AG09309 (cell line): ENCODE data around the gene ANTXR1.

ENCODE experiments used
- DNase-seq: peaks from one replicate; pipeline ENCODE4 v3.0.0-alpha.2; 2010; ENCODE audit warnings: low read depth
- H3K4me3 ChIP-seq: 2 replicates; pipeline ENCODE4 v1.5.1; 2011; ENCODE audit warnings: mild to moderate bottlenecking, low read depth, low read length, moderate library complexity; ENCODE audit not compliant: control insufficient read depth
- TF ChIP-seq, protein P1 (sequence below): IDR thresholded peaks from 2 replicates; pipeline ENCODE4 v1.5.1; 2011; ENCODE audit warnings: mild to moderate bottlenecking, low read depth, low read length, inconsistent platforms; ENCODE audit not compliant: insufficient read depth, control insufficient read depth; ENCODE audit errors: missing control alignments

Gene ANTXR1

DNA sequence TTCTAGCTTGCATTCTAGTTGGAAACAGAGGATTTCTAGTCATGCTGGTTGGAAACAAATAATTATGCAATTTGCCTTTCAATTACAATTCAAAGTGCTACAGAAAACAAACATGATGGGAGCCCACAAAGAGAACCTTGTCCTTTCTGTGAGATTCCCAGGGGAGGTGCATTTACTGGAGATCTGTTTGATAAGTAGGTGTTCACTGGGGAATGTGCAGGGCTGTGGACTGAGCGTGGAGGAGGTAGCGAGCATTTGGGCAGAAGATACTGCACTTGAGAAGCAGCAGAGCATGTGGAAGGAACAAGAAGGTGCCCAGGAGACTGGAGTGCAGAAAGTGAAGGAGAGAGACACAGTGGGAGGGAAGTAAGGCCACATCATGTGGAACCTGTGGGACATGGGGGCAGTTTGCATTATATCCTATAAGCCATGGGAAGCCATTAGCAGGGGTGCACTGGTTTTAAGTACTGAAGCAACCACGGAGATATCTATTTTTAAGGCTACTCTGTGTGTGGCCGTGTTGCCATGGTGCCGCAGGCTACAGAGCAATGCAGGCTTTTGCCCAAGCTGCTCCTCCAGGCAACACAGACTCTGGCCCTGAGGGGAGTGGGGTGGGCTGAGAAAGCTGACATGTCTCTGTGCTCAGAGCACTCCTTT is 154.0 kb downstream of the ANTXR1 start:
- no peak overlapping the region for H3K4me3 ChIP-seq
- TF ChIP-seq, protein P1, sequence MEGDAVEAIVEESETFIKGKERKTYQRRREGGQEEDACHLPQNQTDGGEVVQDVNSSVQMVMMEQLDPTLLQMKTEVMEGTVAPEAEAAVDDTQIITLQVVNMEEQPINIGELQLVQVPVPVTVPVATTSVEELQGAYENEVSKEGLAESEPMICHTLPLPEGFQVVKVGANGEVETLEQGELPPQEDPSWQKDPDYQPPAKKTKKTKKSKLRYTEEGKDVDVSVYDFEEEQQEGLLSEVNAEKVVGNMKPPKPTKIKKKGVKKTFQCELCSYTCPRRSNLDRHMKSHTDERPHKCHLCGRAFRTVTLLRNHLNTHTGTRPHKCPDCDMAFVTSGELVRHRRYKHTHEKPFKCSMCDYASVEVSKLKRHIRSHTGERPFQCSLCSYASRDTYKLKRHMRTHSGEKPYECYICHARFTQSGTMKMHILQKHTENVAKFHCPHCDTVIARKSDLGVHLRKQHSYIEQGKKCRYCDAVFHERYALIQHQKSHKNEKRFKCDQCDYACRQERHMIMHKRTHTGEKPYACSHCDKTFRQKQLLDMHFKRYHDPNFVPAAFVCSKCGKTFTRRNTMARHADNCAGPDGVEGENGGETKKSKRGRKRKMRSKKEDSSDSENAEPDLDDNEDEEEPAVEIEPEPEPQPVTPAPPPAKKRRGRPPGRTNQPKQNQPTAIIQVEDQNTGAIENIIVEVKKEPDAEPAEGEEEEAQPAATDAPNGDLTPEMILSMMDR, result no peak
- DNase-seq, result no peak

DNA sequence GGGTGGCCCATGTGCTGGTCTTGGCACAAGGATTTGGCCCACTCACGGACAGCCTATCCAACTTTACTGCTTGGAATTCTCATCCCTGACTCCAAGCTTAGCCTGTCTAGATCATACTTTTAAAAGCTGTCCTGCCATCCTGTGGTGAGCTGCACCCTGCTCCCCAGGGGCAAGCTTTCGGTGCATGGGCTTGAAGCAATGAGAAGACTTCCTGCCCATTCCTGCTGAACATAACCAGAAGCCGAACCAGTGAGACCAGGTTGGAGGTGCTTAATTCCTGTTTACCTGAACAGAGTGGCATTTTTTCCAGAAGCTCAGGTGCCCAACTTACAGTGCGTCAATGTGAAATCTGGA is 154.5 kb downstream of the ANTXR1 start:
- TF ChIP-seq, protein P1, result no peak
- H3K4me3 ChIP-seq, result no peak overlapping the region
- DNase-seq, result no peak

DNA sequence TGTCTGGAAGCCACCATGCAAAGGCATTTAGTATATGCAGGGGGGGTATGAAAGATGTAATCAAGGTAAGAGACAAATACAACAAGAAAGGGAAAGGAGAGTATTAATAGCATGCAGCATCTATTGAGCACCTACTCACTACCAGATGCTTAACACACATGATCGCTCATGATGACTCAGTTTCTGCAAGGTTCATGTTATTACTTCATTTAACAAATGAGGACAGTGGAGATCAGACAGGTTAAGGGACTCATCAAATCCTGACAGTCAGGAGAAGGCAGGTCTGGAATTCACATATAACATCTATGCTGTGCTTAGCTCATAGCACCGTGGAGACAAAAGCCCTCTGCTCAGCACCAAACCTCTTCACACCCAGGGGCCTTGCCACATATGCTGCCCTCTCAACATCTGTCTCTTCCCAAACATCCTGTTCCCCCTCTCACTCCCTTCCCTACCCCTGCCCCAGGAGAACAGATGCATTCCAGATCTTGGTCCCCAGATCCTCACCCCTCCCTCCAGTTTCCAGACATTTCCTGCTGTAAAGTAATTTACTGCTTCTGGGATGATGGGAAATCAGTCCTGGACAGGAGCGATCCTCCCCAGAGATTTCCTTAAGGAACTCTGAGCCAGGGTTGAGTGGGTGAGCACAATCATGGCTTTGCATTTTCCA is 155.3 kb downstream of the ANTXR1 start:
- TF ChIP-seq, protein P1, result no peak
- no peak for DNase-seq
- no peak overlapping the region for H3K4me3 ChIP-seq

DNA sequence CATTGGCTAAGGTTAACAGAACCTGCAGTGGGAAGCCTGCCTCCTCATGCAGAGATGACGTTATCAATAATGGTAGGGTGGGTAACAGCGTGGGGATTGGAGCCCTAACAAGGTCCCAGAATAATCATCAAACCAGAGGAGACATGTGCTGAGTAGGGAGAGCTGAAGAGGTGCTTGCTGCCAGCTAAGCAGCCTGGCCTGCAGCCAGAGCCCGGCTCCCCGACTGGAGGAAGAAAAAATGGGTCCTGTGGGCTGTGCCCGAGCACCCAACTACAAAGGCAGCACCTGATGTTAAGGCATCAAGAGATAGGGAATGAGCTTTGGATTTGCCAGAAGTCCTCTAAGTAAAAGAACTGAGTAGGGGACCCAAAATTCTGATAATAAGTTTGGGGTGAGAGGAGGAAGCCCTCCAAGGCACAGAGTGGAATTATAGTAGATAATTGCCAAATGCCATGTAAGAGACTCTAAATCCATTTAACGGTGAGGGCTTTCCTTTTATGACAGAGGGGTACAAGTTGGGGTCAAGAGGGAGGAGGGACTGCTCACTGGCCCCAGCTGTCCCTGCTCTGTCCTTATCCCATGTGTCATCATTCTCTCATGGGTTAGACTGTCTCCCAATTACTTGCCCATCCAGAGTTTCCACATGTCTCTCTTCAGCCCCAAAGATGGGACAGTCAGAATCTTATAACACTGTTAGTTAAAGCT is 156.1 kb downstream of the ANTXR1 start:
- TF ChIP-seq, protein P1, result no peak
- DNase-seq, result no peak
- no peak overlapping the region for H3K4me3 ChIP-seq

DNA sequence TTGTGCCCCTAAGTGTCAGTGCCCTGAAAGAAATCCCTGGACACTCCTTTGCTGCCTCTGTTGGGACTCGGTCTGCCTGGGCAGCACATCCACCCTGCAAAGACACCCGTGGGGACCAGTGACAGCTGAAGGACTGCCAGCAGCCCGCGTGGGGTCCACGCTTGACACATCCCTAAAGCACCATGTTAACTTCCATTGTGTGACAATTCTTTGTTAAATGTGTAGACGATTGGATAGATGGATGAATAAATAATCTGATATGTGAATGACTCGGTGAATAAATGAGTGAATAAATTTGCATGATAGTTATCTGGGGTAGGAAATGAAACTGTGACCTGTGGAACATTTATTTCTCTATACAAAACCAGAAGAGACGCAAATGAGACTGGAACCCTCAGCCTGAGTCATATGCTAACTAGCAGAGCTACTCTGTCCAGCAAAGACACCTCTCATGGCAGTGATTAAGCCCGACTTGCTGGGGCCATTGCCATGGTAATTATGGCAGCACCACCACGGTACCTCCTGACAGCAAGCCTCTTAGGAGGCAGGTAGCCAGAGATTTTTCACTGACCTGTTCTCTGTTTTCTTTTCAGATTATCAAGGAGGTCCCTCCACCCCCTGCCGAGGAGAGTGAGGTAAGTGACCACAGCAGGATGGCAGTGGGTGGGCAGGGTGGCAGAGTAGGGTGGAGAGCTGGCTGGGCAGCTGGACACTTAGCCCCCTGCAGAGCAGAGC is 156.8 kb downstream of the ANTXR1 start:
- H3K4me3 ChIP-seq, result no peak overlapping the region
- DNase-seq, result no peak
- TF ChIP-seq, protein P1, result no peak

DNA sequence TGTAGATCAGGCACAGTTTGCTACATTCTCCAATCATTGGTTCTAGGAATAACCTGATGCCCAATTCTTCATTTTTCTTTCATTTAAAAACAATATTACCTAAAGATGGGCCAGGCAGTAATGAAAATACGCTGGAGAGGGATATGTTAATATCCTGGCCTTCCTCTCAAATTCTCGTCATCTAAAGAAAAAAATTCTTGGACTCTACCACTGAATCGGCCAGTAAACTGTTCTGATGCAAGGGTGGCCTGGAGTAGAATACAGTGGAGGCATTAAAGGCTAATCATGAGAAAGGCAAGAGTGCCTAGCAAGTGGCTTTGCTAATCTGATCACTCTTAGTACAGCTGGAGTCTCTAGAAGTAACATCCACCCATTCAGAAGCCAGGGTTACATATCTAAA is 157.7 kb downstream of the ANTXR1 start:
- no peak for DNase-seq
- no peak overlapping the region for H3K4me3 ChIP-seq
- TF ChIP-seq, protein P1, result no peak
